GM23338 (cell line): ENCODE results near the gene CMIP. TPM values are rescaled to one million over a fixed set of nuclear protein-coding genes. Genes with fewer than 3 reads are reported as not detected.

Source experiments
- ATAC-seq: fragments of 200-7000 bp; cut with Tn5 transposase; 3 replicates; pipeline ENCODE4 v1.9.1; 2020
- DNase-seq: peaks from one replicate; pipeline ENCODE4 v3.0.0-alpha.2; 2015; ENCODE audit warnings: low spot score
- H2AFZ ChIP-seq: fragments of 200-600 bp; sonication (generic); 2 replicates; pipeline ENCODE4 v1.8.0; 2016; ENCODE audit warnings: antibody characterized with exemption, mild to moderate bottlenecking, moderate library complexity
- H3F3A ChIP-seq: fragments of 200-600 bp; sonication (generic); replicated peaks from 2 replicates; pipeline ENCODE4 v1.8.0; 2017; ENCODE audit warnings: antibody characterized with exemption, mixed run types, low read depth
- H3K27ac ChIP-seq: fragments of 200-600 bp; sonication (generic); 2 replicates; pipeline ENCODE4 v1.6.1; 2016; ENCODE audit warnings: low read depth
- H3K27me3 ChIP-seq: fragments of 200-600 bp; sonication (generic); 2 replicates; pipeline ENCODE4 v1.8.0; 2016; ENCODE audit warnings: mild to moderate bottlenecking, mixed run types, moderate library complexity; ENCODE audit not compliant: insufficient read depth
- H3K36me3 ChIP-seq: fragments of 200-600 bp; sonication (generic); 2 replicates; pipeline ENCODE4 v1.8.0; 2016; ENCODE audit warnings: mild to moderate bottlenecking; ENCODE audit not compliant: insufficient read depth
- H3K4me1 ChIP-seq: fragments of 200-600 bp; sonication (generic); 2 replicates; pipeline ENCODE4 v1.8.0; 2016; ENCODE audit warnings: mild to moderate bottlenecking, moderate library complexity; ENCODE audit not compliant: insufficient read depth
- H3K4me2 ChIP-seq: fragments of 200-600 bp; sonication (generic); 2 replicates; pipeline ENCODE4 v1.7.1; 2017; ENCODE audit warnings: mixed run types
- H3K4me3 ChIP-seq: fragments of 200-600 bp; sonication (generic); 2 replicates; pipeline ENCODE4 v1.6.1; 2016; ENCODE audit warnings: mixed run types
- H3K79me2 ChIP-seq: fragments of 200-600 bp; sonication (generic); replicated peaks from 2 replicates; pipeline ENCODE4 v1.8.0; 2017; ENCODE audit warnings: mild to moderate bottlenecking; ENCODE audit not compliant: insufficient read depth
- H3K9me2 ChIP-seq: fragments of 200-600 bp; sonication (generic); 2 replicates; pipeline ENCODE4 v1.8.0; 2017; ENCODE audit not compliant: insufficient read depth
- H4K20me1 ChIP-seq: fragments of 200-600 bp; sonication (generic); replicated peaks from 2 replicates; pipeline ENCODE4 v1.8.0; 2017; ENCODE audit warnings: mild to moderate bottlenecking; ENCODE audit not compliant: insufficient read depth
- H3K27ac Mint-ChIP-seq: 2 replicates; pipeline ENCODE4 v1.8.0; 2020; ENCODE audit warnings: inconsistent platforms, mild to moderate bottlenecking, moderate library complexity, mixed read lengths
- H3K27me3 Mint-ChIP-seq: 3 replicates; pipeline ENCODE4 v1.8.0; 2022; ENCODE audit warnings: low read depth, mild to moderate bottlenecking, moderate library complexity, mixed read lengths, inconsistent platforms; ENCODE audit not compliant: insufficient read depth, poor library complexity
- H3K36me3 Mint-ChIP-seq: 3 replicates; pipeline ENCODE4 v1.8.0; 2021; ENCODE audit warnings: low read depth, mild to moderate bottlenecking, inconsistent platforms, moderate library complexity, mixed read lengths
- H3K4me1 Mint-ChIP-seq: 3 replicates; pipeline ENCODE4 v1.8.0; 2020; ENCODE audit warnings: mild to moderate bottlenecking, inconsistent platforms, mixed read lengths
- H3K4me3 Mint-ChIP-seq: 3 replicates; pipeline ENCODE4 v1.8.0; 2021; ENCODE audit warnings: moderate library complexity, mild to moderate bottlenecking, inconsistent platforms, mixed read lengths
- H3K9me3 Mint-ChIP-seq: 3 replicates; pipeline ENCODE4 v1.8.0; 2020; ENCODE audit warnings: moderate library complexity, mild to moderate bottlenecking, inconsistent platforms, mixed read lengths
- CREB1 ChIP-seq: fragments of 250-450 bp; sonication (Bioruptor Pico); IDR thresholded peaks from 2 replicates; pipeline ENCODE4 v1.5.0; 2020; ENCODE audit warnings: low read depth, mild to moderate bottlenecking, moderate library complexity
- EZH2 ChIP-seq: fragments of 200-600 bp; sonication (generic); IDR thresholded peaks from one replicate; pipeline ENCODE4 v1.8.0; 2017; ENCODE audit warnings: antibody characterized with exemption, mild to moderate bottlenecking, low read depth; ENCODE audit not compliant: unreplicated experiment
- EZH2phosphoT487 ChIP-seq: fragments of 200-600 bp; sonication (generic); IDR thresholded peaks from one replicate; pipeline ENCODE4 v1.8.1; 2018; ENCODE audit warnings: antibody characterized with exemption; ENCODE audit not compliant: unreplicated experiment
- JUNB ChIP-seq: IDR thresholded peaks from one replicate; pipeline ENCODE4 v1.6.1; 2016; ENCODE audit warnings: antibody characterized with exemption; ENCODE audit not compliant: unreplicated experiment
- NANOG ChIP-seq: IDR thresholded peaks from 2 replicates; pipeline ENCODE4 v1.6.1; 2016; ENCODE audit warnings: antibody characterized with exemption, borderline replicate concordance
- POLR2AphosphoS5 ChIP-seq: IDR thresholded peaks from 2 replicates; pipeline ENCODE4 v1.6.1; 2016; ENCODE audit warnings: antibody characterized with exemption, low read depth
- REST ChIP-seq: IDR thresholded peaks from one replicate; pipeline ENCODE4 v1.6.1; 2018; ENCODE audit warnings: antibody characterized with exemption; ENCODE audit not compliant: unreplicated experiment
- STAT1 ChIP-seq: IDR thresholded peaks from one replicate; pipeline ENCODE4 v1.6.1; 2016; ENCODE audit warnings: antibody characterized with exemption; ENCODE audit not compliant: unreplicated experiment
- ZNF114 ChIP-seq: fragments of 250-450 bp; sonication (Bioruptor Pico); IDR thresholded peaks from 2 replicates; pipeline ENCODE4 v1.5.0; 2020; ENCODE audit warnings: mild to moderate bottlenecking, moderate library complexity
- ZNF331 ChIP-seq: fragments of 250-450 bp; sonication (Bioruptor Pico); IDR thresholded peaks from 2 replicates; pipeline ENCODE4 v1.5.0; 2020; ENCODE audit warnings: low read depth, mild to moderate bottlenecking, moderate library complexity
- polyA plus RNA-seq: library from polyadenylated mRNA; unstranded; fragments of >200 nt; fragmentation: Nextera tagmentation; extraction: Ambion mirVana; gene quantifications from 2 replicates; pipeline ENCODE4 v1.2.1, GENCODE V29; 2016
- total RNA-seq: library from RNA; depleted of rRNA; stranded (reverse); fragments of >200 nt; shearing (Covaris generic); gene quantifications from 2 replicates; pipeline ENCODE4 v1.2.3, GENCODE V29; 2014
- TF ChIP-seq, protein P1 (sequence below): IDR thresholded peaks from 2 replicates; pipeline ENCODE4 v1.6.1; 2016; ENCODE audit warnings: antibody characterized with exemption
- TF ChIP-seq, protein P2 (sequence below): fragments of 250-450 bp; sonication (Bioruptor Pico); IDR thresholded peaks from 2 replicates; pipeline ENCODE4 v1.5.0; 2020; ENCODE audit warnings: mild to moderate bottlenecking, moderate library complexity
- TF ChIP-seq, protein P3 (sequence below), 2 experiments: fragments of 200-600 bp in 1 of 2; sonication (generic) in 1 of 2; conservative IDR thresholded peaks; 2 replicates each; pipeline versions ENCODE4 v1.5.1 to v1.6.1; 2016 to 2017; ENCODE audit warnings: antibody characterized with exemption in 2 of 2, low read depth in 2 of 2, mild to moderate bottlenecking in 2 of 2, moderate library complexity in 1 of 2

CMIP gene
- total and polyA plus RNA-seq, 2 experiments from 2014 or later = 9.5 to 62.3 TPM

DNA sequence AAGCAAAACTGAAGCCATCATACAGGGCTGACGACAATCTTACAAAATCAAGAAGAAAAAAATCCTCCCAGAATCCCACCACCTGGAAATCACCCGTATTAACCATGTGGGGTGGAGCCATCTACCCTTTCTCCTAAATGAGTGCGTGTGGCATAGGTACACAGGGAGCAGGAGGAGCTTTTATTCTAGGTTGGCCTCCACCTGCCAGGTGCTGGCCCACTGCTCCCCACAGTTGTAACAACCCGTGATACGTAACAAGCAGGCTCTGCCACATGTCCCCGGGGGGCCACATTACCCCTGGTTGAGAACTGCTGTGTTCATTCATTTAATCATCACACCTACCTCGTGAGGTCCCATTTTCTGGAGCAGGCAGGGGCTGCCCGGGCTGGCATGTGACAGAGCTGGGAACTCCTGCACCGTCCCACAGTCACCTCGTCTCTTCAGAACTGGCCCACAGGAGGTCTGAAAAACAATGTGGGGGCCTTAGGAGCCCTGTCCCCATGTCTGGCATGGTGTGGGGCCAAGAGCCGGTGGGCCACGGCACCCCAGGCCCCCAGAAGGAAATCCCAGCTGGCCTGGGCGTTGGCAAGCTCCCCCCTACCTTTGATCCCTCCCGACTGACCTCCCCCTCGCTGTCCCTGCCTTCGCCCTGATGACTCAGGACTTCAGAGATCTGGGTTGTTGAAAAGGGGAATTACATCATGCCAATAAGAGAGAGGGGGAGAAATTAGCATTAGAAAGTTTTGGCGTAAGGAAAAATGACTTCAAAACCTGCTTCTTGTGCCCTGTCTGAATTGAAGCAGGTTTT is 12.9 kb downstream of the CMIP start:
- Mint-ChIP-seq H3K27ac (peak overlapping the region; percentile 61), H3K36me3 (peaks cover 20% of the 10 kb centered on the region), H3K4me1 (peaks cover 44% of the 10 kb centered on the region), H3K9me3 (no peaks in the 10 kb centered on the region), H3K27me3 (peaks cover 10% of the 10 kb centered on the region), H3K4me3 (0 out of 3 replicates have a peak overlapping the region, but pooled peaks have one; percentile 4)
- H3K79me2 ChIP-seq = peaks cover 100% of the 10 kb centered on the region
- no peaks in the 10 kb centered on the region for H3K27me3 ChIP-seq
- no peaks in the 10 kb centered on the region for H3K9me2 ChIP-seq
- H3K4me2 ChIP-seq = 0 out of 2 replicates have a peak overlapping the region, but pooled peaks have one; percentile 26
- H2AFZ ChIP-seq = no peak overlapping the region
- no peak overlapping the region for H3K4me3 ChIP-seq
- no peaks in the 10 kb centered on the region for H3F3A ChIP-seq
- peaks cover 10% of the 10 kb centered on the region for H3K4me1 ChIP-seq
- ATAC-seq (peak; percentile 31), DNase-seq (no peak)
- H4K20me1 ChIP-seq = peaks cover 40% of the 10 kb centered on the region
- TF ChIP-seq, protein P1, sequence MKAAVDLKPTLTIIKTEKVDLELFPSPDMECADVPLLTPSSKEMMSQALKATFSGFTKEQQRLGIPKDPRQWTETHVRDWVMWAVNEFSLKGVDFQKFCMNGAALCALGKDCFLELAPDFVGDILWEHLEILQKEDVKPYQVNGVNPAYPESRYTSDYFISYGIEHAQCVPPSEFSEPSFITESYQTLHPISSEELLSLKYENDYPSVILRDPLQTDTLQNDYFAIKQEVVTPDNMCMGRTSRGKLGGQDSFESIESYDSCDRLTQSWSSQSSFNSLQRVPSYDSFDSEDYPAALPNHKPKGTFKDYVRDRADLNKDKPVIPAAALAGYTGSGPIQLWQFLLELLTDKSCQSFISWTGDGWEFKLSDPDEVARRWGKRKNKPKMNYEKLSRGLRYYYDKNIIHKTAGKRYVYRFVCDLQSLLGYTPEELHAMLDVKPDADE = no peak
- no peak for TF ChIP-seq JUNB
- TF ChIP-seq, protein P2, sequence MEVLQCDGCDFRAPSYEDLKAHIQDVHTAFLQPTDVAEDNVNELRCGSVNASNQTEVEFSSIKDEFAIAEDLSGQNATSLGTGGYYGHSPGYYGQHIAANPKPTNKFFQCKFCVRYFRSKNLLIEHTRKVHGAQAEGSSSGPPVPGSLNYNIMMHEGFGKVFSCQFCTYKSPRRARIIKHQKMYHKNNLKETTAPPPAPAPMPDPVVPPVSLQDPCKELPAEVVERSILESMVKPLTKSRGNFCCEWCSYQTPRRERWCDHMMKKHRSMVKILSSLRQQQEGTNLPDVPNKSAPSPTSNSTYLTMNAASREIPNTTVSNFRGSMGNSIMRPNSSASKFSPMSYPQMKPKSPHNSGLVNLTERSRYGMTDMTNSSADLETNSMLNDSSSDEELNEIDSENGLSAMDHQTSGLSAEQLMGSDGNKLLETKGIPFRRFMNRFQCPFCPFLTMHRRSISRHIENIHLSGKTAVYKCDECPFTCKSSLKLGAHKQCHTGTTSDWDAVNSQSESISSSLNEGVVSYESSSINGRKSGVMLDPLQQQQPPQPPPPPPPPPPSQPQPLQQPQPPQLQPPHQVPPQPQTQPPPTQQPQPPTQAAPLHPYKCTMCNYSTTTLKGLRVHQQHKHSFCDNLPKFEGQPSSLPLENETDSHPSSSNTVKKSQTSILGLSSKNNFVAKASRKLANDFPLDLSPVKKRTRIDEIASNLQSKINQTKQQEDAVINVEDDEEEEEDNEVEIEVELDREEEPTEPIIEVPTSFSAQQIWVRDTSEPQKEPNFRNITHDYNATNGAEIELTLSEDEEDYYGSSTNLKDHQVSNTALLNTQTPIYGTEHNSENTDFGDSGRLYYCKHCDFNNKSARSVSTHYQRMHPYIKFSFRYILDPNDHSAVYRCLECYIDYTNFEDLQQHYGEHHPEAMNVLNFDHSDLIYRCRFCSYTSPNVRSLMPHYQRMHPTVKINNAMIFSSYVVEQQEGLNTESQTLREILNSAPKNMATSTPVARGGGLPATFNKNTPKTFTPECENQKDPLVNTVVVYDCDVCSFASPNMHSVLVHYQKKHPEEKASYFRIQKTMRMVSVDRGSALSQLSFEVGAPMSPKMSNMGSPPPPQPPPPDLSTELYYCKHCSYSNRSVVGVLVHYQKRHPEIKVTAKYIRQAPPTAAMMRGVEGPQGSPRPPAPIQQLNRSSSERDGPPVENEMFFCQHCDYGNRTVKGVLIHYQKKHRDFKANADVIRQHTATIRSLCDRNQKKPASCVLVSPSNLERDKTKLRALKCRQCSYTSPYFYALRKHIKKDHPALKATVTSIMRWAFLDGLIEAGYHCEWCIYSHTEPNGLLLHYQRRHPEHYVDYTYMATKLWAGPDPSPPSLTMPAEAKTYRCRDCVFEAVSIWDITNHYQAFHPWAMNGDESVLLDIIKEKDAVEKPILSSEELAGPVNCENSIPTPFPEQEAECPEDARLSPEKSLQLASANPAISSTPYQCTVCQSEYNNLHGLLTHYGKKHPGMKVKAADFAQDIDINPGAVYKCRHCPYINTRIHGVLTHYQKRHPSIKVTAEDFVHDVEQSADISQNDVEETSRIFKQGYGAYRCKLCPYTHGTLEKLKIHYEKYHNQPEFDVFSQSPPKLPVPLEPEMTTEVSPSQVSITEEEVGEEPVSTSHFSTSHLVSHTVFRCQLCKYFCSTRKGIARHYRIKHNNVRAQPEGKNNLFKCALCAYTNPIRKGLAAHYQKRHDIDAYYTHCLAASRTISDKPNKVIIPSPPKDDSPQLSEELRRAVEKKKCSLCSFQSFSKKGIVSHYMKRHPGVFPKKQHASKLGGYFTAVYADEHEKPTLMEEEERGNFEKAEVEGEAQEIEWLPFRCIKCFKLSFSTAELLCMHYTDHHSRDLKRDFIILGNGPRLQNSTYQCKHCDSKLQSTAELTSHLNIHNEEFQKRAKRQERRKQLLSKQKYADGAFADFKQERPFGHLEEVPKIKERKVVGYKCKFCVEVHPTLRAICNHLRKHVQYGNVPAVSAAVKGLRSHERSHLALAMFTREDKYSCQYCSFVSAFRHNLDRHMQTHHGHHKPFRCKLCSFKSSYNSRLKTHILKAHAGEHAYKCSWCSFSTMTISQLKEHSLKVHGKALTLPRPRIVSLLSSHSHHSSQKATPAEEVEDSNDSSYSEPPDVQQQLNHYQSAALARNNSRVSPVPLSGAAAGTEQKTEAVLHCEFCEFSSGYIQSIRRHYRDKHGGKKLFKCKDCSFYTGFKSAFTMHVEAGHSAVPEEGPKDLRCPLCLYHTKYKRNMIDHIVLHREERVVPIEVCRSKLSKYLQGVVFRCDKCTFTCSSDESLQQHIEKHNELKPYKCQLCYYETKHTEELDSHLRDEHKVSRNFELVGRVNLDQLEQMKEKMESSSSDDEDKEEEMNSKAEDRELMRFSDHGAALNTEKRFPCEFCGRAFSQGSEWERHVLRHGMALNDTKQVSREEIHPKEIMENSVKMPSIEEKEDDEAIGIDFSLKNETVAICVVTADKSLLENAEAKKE (CRISPR knock-in tag) = no peak
- TF ChIP-seq, protein P3, sequence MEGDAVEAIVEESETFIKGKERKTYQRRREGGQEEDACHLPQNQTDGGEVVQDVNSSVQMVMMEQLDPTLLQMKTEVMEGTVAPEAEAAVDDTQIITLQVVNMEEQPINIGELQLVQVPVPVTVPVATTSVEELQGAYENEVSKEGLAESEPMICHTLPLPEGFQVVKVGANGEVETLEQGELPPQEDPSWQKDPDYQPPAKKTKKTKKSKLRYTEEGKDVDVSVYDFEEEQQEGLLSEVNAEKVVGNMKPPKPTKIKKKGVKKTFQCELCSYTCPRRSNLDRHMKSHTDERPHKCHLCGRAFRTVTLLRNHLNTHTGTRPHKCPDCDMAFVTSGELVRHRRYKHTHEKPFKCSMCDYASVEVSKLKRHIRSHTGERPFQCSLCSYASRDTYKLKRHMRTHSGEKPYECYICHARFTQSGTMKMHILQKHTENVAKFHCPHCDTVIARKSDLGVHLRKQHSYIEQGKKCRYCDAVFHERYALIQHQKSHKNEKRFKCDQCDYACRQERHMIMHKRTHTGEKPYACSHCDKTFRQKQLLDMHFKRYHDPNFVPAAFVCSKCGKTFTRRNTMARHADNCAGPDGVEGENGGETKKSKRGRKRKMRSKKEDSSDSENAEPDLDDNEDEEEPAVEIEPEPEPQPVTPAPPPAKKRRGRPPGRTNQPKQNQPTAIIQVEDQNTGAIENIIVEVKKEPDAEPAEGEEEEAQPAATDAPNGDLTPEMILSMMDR (conservative IDR thresholded peaks at IDR 0.05; ENCODE audit: low read depth in 2 of 2) = no peak
- TF ChIP-seq POLR2AphosphoS5 = no peak
- TF ChIP-seq ZNF114 (CRISPR knock-in tag) = no peak
- no peak for TF ChIP-seq EZH2phosphoT487
- no peak for TF ChIP-seq STAT1
- TF ChIP-seq REST = no peak
- no peak for TF ChIP-seq ZNF331 (CRISPR knock-in tag)
- no peak for TF ChIP-seq EZH2
- TF ChIP-seq NANOG = no peak
- TF ChIP-seq CREB1 = no peak
- H3K36me3 ChIP-seq = no peaks in the 10 kb centered on the region
- 0 out of 2 replicates have a peak overlapping the region, but pooled peaks have one; percentile 20 for H3K27ac ChIP-seq
